GM12878 (cell line): ENCODE data around the gene FNTB. TPM values are rescaled to one million over a fixed set of nuclear protein-coding genes. Genes with fewer than 3 reads are reported as not detected.

Experiments used
- BCLAF1 ChIP-seq: fragments of 450-650 bp; IDR thresholded peaks from 2 replicates; pipeline ENCODE4 v1.6.1; 2017; ENCODE audit warnings: antibody characterized with exemption, mild to moderate bottlenecking, moderate library complexity
- CBX5 ChIP-seq: sonication (generic); IDR thresholded peaks from 2 replicates; pipeline ENCODE4 v1.6.1; 2016; ENCODE audit warnings: low read depth, moderate library complexity, mild to moderate bottlenecking, inconsistent platforms
- EED ChIP-seq: sonication (generic); IDR thresholded peaks from 2 replicates; pipeline ENCODE4 v1.6.1; 2016; ENCODE audit warnings: antibody characterized with exemption, low read depth
- HDGF ChIP-seq: fragments of 450-650 bp; IDR thresholded peaks from 2 replicates; pipeline ENCODE4 v1.6.1; 2016; ENCODE audit warnings: antibody characterized with exemption
- NBN ChIP-seq: fragments of 450-650 bp; IDR thresholded peaks from 2 replicates; pipeline ENCODE4 v1.6.1; 2016
- NFYA ChIP-seq: IDR thresholded peaks from 2 replicates; pipeline ENCODE4 v1.6.1; 2011; ENCODE audit warnings: low read depth, mild to moderate bottlenecking, low read length, improper control_type of control experiment, borderline replicate concordance
- RAD21 ChIP-seq: IDR thresholded peaks from 2 replicates; pipeline ENCODE4 v1.6.1; 2011; ENCODE audit warnings: mild to moderate bottlenecking, low read depth, low read length, moderate library complexity; ENCODE audit not compliant: insufficient read depth
- RCOR1 ChIP-seq: conservative IDR thresholded peaks from 2 replicates; pipeline ENCODE4 v1.6.1; 2012; ENCODE audit warnings: low read depth, low read length, improper control_type of control experiment
- SMAD1 ChIP-seq: fragments of 450-650 bp; IDR thresholded peaks from 2 replicates; pipeline ENCODE4 v1.6.1; 2018; ENCODE audit warnings: mild to moderate bottlenecking, low read depth; ENCODE audit not compliant: partially characterized antibody
- ZNF207 ChIP-seq: fragments of 450-650 bp; IDR thresholded peaks from 2 replicates; pipeline ENCODE4 v1.6.1; 2014; ENCODE audit warnings: antibody characterized with exemption, mild to moderate bottlenecking, borderline replicate concordance
- ZSCAN29 ChIP-seq: fragments of 450-650 bp; IDR thresholded peaks from 2 replicates; pipeline ENCODE4 v1.6.1; 2017; ENCODE audit warnings: mild to moderate bottlenecking, moderate library complexity
- polyA plus RNA-seq, 11 experiments: library from polyadenylated mRNA; depleted of rRNA in 4 of 11; unstranded in 6 of 11; stranded (reverse) in 5 of 11; fragments of >200 nt; fragmentation: Nextera tagmentation in 4 of 11; fragmentation: Illumina TruSeq in 1 of 11; extraction: Ambion mirVana in 4 of 11; extraction: Trizol in 1 of 11; gene quantifications; 1 replicate in 1 of 11; 2 replicates in 10 of 11; pipeline versions ENCODE4 v1.2.1 to v1.2.3, GENCODE V29; 2011 to 2016; ENCODE audit warnings: inconsistent platforms in 2 of 11, missing spikeins in 2 of 11, low read depth in 1 of 11
- total RNA-seq, 4 experiments: library from RNA; depleted of rRNA in 3 of 4; stranded (reverse); fragments of >200 nt in 3 of 4; fragmentation: Illumina TruSeq in 1 of 4; extraction: Trizol in 1 of 4; gene quantifications; 2 replicates each; pipeline versions ENCODE4 v1.2.1 to v1.2.3, GENCODE V29; 2013 to 2021

Gene FNTB
- total and polyA plus RNA-seq, 10 of the 15 experiments (the other 5 are each of a cell fraction or from before 2014, with no cell fraction given), result 10.4 to 25.1 (median 16.7) TPM

GRCh38 chr14:65062096-65063075, 75.7 kb downstream of the FNTB start (continued):
- TF ChIP-seq BCLAF1 (no peak), NBN (no peak), CBX5 (no peak), RCOR1 (no peak), ZSCAN29 (no peak), NFYA (no peak), HDGF (no peak), RAD21 (no peak), SMAD1 (no peak), EED (no peak), ZNF207 (no peak)
